NB4 (cell line): ENCODE results near the gene OR4D2.

ENCODE experiments used
- POLR2A ChIP-seq: IDR thresholded peaks from 2 replicates; pipeline ENCODE4 v1.6.1; 2011; ENCODE audit warnings: mild to moderate bottlenecking; ENCODE audit not compliant: insufficient read length; ENCODE audit errors: extremely low read depth
- TF ChIP-seq, protein P1 (sequence below): IDR thresholded peaks from one replicate; pipeline ENCODE4 v1.5.1; 2012; ENCODE audit warnings: low read depth, low read length
- TF ChIP-seq, protein P2 (sequence below): IDR thresholded peaks from 2 replicates; pipeline ENCODE4 v1.6.1; 2011; ENCODE audit warnings: low read depth, low read length

DNA sequence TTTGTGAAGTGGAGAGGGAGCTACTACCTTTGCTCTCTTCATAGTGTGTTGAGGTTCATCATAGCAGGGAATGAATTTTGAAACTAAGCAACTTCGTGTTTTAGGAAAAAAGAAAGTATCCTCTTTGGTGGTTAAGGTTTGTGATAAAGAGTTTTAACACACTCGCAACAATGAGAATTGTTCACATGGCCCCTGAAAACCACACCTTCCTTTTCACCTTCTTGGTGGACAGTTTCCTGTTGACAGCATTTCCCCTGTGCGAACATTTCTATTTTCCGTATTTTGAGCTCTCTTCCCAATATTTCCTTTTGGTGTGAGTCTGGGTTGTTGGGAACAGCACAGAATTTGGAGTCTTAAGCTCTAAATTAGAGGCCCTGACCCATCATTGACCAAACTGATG is 3.8 kb downstream of the OR4D2 start:
- TF ChIP-seq, protein P1, sequence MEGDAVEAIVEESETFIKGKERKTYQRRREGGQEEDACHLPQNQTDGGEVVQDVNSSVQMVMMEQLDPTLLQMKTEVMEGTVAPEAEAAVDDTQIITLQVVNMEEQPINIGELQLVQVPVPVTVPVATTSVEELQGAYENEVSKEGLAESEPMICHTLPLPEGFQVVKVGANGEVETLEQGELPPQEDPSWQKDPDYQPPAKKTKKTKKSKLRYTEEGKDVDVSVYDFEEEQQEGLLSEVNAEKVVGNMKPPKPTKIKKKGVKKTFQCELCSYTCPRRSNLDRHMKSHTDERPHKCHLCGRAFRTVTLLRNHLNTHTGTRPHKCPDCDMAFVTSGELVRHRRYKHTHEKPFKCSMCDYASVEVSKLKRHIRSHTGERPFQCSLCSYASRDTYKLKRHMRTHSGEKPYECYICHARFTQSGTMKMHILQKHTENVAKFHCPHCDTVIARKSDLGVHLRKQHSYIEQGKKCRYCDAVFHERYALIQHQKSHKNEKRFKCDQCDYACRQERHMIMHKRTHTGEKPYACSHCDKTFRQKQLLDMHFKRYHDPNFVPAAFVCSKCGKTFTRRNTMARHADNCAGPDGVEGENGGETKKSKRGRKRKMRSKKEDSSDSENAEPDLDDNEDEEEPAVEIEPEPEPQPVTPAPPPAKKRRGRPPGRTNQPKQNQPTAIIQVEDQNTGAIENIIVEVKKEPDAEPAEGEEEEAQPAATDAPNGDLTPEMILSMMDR, result no peak
- TF ChIP-seq POLR2A, result no peak
- TF ChIP-seq, protein P2, sequence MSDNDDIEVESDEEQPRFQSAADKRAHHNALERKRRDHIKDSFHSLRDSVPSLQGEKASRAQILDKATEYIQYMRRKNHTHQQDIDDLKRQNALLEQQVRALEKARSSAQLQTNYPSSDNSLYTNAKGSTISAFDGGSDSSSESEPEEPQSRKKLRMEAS, result no peak
